DOHH2 (cell line): ENCODE data around the gene SELENOS.
A peak's percentile ranks its signal among the peaks of the same experiment; 100 is the strongest.

ENCODE experiments used
- H3F3A ChIP-seq: fragments of 200-600 bp; sonication (generic), shearing (Covaris generic); 2 replicates; pipeline ENCODE4 v1.6.0; 2016; ENCODE audit warnings: antibody characterized with exemption, mild to moderate bottlenecking; ENCODE audit not compliant: control insufficient read depth, insufficient read depth
- H3K27ac ChIP-seq: fragments of 200-600 bp; sonication (generic); 2 replicates; pipeline ENCODE4 v1.5.1; 2014; ENCODE audit warnings: low read depth, mild to moderate bottlenecking, low read length, moderate library complexity
- H3K27me3 ChIP-seq: fragments of 200-600 bp; sonication (generic); 2 replicates; pipeline ENCODE4 v1.6.1; 2014; ENCODE audit warnings: mild to moderate bottlenecking, low read length, mixed read lengths; ENCODE audit not compliant: control insufficient read depth
- H3K36me3 ChIP-seq: fragments of 200-600 bp; sonication (generic); 2 replicates; pipeline ENCODE4 v1.6.1; 2014; ENCODE audit warnings: mild to moderate bottlenecking, low read length, moderate library complexity, mixed read lengths; ENCODE audit not compliant: control insufficient read depth
- H3K4me1 ChIP-seq: fragments of 200-600 bp; sonication (generic); 2 replicates; pipeline ENCODE4 v1.6.1; 2014; ENCODE audit warnings: mild to moderate bottlenecking, low read length, mixed read lengths; ENCODE audit not compliant: control insufficient read depth
- H3K4me2 ChIP-seq: fragments of 200-600 bp; sonication (generic); 2 replicates; pipeline ENCODE4 v1.6.0; 2014; ENCODE audit warnings: mild to moderate bottlenecking, low read length, moderate library complexity
- H3K4me3 ChIP-seq: fragments of 200-600 bp; sonication (generic); 2 replicates; pipeline ENCODE4 v1.5.1; 2014; ENCODE audit warnings: mild to moderate bottlenecking, low read length, mixed read lengths
- H3K79me2 ChIP-seq: fragments of 200-600 bp; sonication (generic); 2 replicates; pipeline ENCODE4 v1.6.1; 2014; ENCODE audit warnings: mild to moderate bottlenecking, low read length, mixed read lengths; ENCODE audit not compliant: control insufficient read depth
- H3K9me2 ChIP-seq: fragments of 200-600 bp; sonication (generic); replicated peaks from 2 replicates; pipeline ENCODE4 v1.6.1; 2014; ENCODE audit warnings: mild to moderate bottlenecking, low read length, mixed read lengths; ENCODE audit not compliant: control insufficient read depth
- H3K9me3 ChIP-seq: fragments of 200-600 bp; sonication (generic); 2 replicates; pipeline ENCODE4 v1.6.1; 2014; ENCODE audit warnings: antibody characterized with exemption, low read length, mixed read lengths; ENCODE audit not compliant: control insufficient read depth, insufficient read depth
- H4K20me1 ChIP-seq: fragments of 200-600 bp; sonication (generic); 2 replicates; pipeline ENCODE4 v1.6.0; 2014; ENCODE audit warnings: low read depth, mild to moderate bottlenecking, antibody characterized with exemption, low read length, moderate library complexity; ENCODE audit not compliant: control insufficient read depth, insufficient read depth
- EZH2phosphoT487 ChIP-seq: fragments of 200-600 bp; sonication (generic); IDR thresholded peaks from 2 replicates; pipeline ENCODE4 v1.6.1; 2017; ENCODE audit warnings: borderline replicate concordance, mild to moderate bottlenecking, antibody characterized with exemption, low read length, moderate library complexity, mixed read lengths
- TF ChIP-seq, protein P1 (sequence below): fragments of 200-600 bp; sonication (generic); IDR thresholded peaks from one replicate; pipeline ENCODE4 v1.5.1; 2014; ENCODE audit warnings: antibody characterized with exemption, mild to moderate bottlenecking, low read depth, low read length; ENCODE audit not compliant: poor library complexity, severe bottlenecking

Gene SELENOS

GRCh38 chr15:101303408-101303807 is 26.1 kb upstream of the SELENOS start:
- Histone ChIP-seq H3K4me1 (0 out of 2 replicates have a peak, but pooled peaks cover 3% of the 10 kb centered on the region), H3K79me2 (no peaks in the 10 kb centered on the region), H3K36me3 (no peaks in the 10 kb centered on the region), H4K20me1 (no peaks in the 10 kb centered on the region), H3K27ac (no peak overlapping the region), H3K4me3 (no peak overlapping the region), H3F3A (no peaks in the 10 kb centered on the region), H3K27me3 (no peaks in the 10 kb centered on the region), H3K9me2 (no peaks in the 10 kb centered on the region), H3K4me2 (no peak overlapping the region), H3K9me3 (no peaks in the 10 kb centered on the region)
- no peak for TF ChIP-seq EZH2phosphoT487
- TF ChIP-seq, protein P1, sequence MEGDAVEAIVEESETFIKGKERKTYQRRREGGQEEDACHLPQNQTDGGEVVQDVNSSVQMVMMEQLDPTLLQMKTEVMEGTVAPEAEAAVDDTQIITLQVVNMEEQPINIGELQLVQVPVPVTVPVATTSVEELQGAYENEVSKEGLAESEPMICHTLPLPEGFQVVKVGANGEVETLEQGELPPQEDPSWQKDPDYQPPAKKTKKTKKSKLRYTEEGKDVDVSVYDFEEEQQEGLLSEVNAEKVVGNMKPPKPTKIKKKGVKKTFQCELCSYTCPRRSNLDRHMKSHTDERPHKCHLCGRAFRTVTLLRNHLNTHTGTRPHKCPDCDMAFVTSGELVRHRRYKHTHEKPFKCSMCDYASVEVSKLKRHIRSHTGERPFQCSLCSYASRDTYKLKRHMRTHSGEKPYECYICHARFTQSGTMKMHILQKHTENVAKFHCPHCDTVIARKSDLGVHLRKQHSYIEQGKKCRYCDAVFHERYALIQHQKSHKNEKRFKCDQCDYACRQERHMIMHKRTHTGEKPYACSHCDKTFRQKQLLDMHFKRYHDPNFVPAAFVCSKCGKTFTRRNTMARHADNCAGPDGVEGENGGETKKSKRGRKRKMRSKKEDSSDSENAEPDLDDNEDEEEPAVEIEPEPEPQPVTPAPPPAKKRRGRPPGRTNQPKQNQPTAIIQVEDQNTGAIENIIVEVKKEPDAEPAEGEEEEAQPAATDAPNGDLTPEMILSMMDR: no peak

DNA sequence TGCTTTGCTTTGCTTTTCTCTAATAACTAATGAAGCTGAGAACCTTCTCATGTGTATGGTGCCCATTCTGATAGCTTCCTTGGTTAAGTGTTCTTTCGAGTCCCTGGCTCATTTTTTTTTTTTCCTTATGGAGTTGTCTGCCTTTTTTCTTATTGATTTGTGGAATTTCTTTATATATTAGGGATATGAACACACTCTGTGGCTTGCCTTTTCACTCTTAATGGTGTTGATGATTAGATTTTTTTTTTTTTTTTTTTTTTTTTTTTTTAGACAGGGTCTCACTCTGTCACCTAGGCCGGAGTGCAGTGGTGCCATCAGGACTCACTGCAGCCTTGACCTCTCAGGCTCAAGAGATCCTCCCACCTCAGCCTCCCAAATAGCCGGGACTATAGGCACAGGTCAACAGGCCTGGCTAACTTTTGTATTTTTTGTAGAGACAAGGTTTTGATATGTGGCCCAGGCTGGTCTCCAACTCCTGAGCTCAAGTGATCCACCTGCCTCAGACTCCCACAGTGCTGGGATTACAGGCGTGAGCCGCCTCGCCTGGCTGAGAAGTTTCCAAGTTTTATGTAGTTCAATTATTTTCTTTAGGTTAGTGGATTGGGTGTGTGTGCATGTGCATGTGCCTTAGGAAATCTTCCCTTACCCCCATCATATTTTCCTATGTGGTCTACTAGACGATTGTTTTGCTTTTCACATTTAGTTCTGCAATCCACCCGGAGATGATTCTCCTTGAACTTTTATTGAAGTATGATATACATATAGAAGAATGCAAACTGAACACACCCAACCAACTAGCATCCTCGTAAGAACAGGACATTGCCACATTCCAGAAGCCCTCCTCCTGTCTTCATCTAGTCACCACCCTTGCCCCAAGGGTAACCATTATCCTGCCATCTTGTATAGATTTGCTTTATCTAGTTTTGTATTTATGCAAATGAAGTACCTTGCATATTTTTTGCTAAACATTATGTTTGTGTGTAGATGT is 19.4 kb upstream of the SELENOS start:
- no peak for TF ChIP-seq EZH2phosphoT487
- TF ChIP-seq, protein P1: no peak
- no peaks in the 10 kb centered on the region for H3K27me3 ChIP-seq
- no peak overlapping the region for H3K27ac ChIP-seq
- peaks cover 19% of the 10 kb centered on the region for H3F3A ChIP-seq
- H3K9me2 ChIP-seq: no peaks in the 10 kb centered on the region
- peak overlapping the region; percentile 97 for H3K4me2 ChIP-seq
- H3K36me3 ChIP-seq: peaks cover 36% of the 10 kb centered on the region
- no peaks in the 10 kb centered on the region for H3K9me3 ChIP-seq
- peaks cover 19% of the 10 kb centered on the region for H4K20me1 ChIP-seq
- peaks cover 29% of the 10 kb centered on the region for H3K4me1 ChIP-seq
- peaks cover 48% of the 10 kb centered on the region for H3K79me2 ChIP-seq
- peak overlapping the region; percentile 100 for H3K4me3 ChIP-seq

DNA sequence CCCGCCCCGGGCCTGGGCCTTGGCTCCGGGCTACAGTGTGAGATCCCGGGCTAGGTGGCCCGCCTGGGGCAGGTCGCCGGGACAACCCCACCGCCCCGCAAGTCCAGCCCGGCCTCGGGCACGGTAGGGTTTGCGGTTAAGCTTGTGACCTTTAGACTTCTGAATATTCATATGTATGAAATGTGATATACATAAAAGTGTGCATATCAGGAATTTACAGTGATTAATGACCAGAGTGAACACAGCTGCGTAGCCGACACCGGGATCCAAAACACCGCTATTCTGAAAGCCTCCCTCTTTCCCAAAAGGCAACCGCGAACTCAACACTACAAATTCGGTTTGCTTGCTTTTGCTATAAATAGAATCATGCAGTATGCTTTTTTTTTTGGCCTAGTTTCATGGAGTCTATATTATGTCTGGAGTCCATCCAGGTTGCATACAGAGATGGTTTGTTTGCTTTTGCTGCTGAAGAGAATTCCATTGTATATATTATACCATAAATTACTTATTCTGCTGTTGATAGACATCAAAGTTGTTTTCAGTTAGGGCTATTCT is 18.4 kb upstream of the SELENOS start:
- Histone ChIP-seq H3K4me1 (peaks cover 31% of the 10 kb centered on the region), H3K27me3 (no peaks in the 10 kb centered on the region), H4K20me1 (peaks cover 25% of the 10 kb centered on the region), H3F3A (peaks cover 25% of the 10 kb centered on the region), H3K9me2 (no peaks in the 10 kb centered on the region), H3K4me2 (peak overlapping the region; percentile 97), H3K4me3 (peak overlapping the region; percentile 100), H3K27ac (peak overlapping the region; percentile 93), H3K9me3 (no peaks in the 10 kb centered on the region), H3K36me3 (peaks cover 46% of the 10 kb centered on the region), H3K79me2 (peaks cover 59% of the 10 kb centered on the region)
- TF ChIP-seq EZH2phosphoT487: no peak
- TF ChIP-seq, protein P1: no peak
